GM18867 (cell line): ENCODE data around the gene WDR93.
A peak's percentile ranks its signal among the peaks of the same experiment; 100 is the strongest.

Experiments used
- ATAC-seq: cut with Tn5 transposase; IDR thresholded peaks from one replicate; pipeline ENCODE4 v1.9.1; 2021; ENCODE audit warnings: mild to moderate bottlenecking, moderate library complexity; ENCODE audit not compliant: unreplicated experiment

Gene WDR93

DNA sequence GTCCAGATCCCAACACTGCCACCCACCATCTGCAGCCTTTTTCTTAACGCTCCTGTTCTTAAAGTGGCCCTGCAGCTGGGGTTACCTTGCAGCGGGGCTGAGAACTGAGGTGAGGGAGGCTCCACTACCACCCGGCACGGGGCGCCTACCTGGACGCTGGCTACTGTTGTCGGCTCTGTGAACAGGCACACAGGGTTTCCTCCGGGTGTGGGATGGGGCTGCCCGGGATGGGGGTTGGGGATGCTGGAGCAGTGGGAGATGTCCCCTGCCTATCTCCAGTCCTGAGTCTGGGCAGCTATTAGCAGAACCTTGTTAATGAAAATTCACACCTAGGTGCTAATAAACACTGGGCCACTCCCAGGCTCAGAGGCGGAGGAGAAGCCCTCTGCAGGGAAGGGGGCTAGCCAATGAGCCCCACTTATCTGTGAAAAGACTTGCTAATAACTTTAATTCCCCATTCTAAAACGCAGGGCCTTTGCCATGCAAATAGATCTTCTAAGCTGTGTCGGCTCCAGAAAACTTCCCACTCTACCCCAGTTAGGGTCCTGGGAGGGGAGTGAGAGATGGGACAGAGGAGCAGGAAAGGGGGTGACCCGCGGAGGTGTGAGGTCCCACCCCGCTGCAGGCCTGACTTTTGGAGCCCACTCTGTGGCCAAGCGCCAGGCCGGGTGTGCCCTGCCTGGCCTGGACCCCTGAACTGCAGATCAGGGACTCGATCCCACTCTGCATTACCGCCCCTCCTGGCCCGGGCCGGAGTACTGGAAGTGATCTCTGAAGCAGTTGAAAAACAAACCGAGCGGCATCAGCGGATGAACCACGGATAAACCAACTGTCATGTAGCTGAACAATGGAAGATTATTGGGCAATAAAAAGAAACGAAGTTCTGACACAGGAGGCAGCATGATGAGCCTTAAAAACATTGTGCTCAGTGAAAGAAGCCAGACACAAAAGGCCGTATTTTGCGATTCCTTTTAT is 57.4 kb downstream of the WDR93 start:
- ATAC-seq: no peak

DNA sequence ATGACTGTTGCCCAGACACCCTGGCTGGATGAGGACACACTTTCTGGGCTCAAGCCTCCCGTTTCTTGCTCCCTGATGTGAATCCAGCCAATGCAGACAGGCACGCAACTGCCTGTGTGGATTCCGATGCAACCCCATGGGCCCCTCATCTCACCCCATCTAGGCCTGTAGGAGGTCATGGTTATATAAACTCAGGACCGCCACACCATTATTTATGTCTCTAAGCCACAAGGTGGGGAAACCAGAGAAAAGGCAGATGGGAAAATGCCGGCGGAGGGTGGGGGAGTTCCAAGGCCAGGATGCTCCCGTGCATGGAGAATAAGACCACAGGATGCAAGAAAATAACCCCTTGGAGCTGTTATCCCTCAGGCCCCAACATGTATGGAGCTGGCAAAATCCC is 58.4 kb downstream of the WDR93 start:
- ATAC-seq: no peak

- no peak for ATAC-seq
These were observed 58.9 kb downstream of the WDR93 start for GRCh38 chr15:89749526-89749925.

DNA sequence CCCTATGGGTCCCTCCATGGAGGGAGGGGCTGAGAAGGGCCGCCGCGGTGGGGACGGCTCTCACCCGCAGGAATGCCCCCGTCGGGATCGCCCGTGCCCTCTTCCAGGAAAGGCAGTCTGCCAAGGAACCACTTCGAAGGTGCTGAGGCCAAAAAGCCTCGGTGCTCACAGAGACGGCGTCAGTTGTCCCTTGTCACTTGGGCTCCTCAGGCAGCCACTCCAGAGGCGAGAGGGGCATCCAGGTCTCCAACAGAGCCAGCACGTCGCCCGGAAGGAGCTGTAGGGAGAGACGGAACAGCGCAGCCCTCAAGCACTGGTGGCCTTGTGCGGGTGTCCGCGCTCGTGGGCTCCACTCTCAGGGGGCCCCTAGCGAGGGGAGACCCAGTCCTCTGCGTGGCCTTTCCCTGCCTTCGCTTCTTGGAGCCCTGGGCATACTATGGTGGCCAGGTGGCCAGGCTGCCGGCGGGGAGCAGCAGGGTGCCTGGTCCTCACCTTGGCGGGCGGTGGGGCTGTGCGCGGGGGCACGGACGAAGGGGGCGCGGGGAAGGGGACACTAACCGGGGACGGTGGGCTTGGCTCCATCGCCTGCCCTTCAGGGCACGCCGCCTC is 59.4 kb downstream of the WDR93 start:
- ATAC-seq: no peak

DNA sequence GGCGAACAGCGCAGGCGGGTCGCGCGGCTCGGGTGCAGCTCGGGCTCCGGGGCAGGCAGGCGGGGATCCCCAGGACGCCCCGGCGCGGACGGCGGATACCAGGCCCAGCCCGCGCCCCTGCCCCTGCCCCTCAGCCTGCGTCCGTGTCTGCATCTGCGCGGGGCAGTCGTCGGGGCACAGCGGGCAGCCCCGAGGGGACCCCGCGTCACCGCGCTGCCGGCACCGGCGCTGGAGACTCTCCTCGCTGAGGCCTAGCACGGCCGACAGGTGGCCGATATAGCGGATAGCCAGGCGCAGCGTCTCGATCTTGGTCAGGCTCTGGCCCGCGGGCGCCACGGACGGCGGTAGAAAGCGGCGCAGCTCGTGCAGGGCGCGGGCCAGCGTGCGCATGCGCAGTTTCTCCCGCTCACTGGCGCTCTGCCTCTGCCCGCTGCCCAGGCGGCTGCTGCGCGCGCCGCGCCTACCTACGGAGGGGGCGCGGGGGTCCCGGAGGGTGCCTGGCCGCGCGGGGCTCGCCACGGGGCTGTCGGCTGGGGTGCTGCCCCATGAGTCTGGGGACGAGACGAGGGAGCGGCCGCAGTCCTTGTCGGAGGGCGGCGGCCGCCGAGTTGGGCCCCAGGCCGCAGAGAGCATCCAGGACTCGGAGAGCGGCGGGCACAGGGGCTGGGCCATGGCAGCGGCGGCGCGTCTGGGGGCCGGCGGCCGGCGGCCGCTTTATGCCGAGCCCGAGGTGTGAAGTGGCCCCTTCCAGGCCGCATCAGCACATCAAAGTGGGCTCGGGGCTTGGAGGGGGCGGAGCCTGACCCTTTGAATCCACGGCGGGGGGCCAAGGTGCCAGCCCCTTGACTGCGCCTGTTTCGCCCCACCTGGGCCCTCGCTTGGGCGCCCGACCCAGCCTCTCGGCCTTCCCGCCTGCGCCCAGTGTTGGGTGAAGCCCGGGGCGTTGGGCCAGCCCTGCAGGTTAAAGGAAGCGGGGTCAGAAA is 60.2 kb downstream of the WDR93 start, which contains the start of gene MESP1:
TSS of gene MESP1 (minus strand) at position 690 of the 983 bp plus-strand sequence. CDS start at position 672, 18 bp downstream.
- ATAC-seq: peak; percentile 90

DNA sequence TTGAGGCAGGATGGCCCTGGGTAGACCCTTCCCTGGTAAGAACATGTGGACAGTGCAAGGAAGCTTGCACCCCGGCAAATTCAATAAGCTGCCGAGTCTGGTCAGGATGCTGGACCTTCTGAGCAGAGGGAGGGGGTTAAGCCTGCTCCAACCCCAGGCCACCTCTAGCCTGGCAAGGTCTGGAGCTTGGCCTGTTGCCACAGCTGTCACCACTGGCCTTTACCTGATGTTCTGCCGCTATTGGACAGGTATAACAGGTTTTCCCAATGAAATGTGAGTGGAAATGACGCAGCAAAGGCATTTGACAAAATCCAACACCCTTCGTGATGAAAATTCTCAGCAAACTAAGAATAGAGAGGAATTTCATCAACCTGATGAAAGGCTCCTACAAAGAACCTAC is 61.1 kb downstream of the WDR93 start:
- no peak for ATAC-seq

DNA sequence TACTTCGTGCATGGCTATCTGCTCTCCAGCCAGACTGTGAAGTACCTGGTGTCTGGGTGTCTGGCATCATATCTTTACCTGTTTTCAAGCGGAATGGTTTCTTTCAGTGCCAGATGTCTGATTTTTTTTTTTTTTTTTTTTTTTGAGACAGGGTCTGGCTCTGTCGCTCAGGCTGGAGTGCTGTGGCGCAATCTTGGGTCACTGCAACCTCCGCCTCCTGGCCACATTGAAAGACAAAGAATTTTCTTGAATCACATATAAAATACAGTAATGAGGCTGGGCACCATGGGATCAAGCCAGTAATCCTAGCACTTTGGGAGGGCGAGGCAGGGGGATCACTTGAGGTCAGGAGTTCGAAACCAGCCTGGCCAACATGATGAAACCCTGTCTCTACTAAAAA is 63.2 kb downstream of the WDR93 start:
- ATAC-seq: no peak

DNA sequence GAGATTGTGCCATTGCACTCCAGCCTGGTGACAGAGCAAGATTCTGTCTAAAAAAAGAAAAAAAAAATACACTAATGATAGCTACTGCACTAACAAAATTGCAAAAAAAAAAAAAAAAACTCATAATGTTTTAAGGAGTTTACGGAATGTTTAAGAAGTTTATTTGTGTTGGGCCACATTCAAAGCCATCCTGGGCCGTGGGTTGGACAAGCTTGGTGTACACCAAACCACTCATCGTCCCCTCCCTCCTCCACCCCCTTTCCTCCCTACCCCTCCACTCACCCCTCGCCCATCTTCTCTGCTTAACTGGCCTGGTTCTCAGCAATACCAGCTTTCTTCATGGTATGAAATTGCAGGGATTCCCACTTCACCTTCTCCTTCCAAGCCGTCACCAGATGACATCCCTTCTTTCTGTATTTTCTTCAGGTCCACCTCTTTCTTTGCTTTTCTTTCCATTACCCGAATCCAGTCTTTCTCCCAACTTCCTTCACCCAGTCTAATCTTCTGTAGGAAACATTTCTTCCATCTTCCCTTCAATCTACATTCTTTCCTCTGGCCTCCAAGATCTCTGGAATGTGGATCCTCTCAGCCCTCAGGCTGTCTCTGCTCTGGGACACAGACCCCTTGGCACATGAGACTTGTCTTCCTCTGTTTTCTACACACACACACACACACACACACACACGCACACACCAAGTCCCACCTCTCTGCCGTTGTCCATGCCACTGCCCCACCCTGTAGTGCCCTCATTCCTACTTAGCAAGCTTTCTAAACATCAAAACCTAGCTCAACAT is 63.9 kb downstream of the WDR93 start:
- no peak for ATAC-seq

GRCh38 chr15:89755701-89756100 is 65.1 kb downstream of the WDR93 start:
- no peak for ATAC-seq

- no peak for ATAC-seq
These were observed 66.3 kb downstream of the WDR93 start for GRCh38 chr15:89756897-89757296.

- ATAC-seq: no peak
These were observed 67.7 kb downstream of the WDR93 start for GRCh38 chr15:89758283-89758682.

- ATAC-seq: no peak
These were observed 68.4 kb downstream of the WDR93 start for GRCh38 chr15:89758981-89759380.

GRCh38 chr15:89759835-89760234 is 69.2 kb downstream of the WDR93 start:
- no peak for ATAC-seq

- ATAC-seq: peak; percentile 74
These were observed 69.8 kb downstream of the WDR93 start for GRCh38 chr15:89760303-89761008.

DNA sequence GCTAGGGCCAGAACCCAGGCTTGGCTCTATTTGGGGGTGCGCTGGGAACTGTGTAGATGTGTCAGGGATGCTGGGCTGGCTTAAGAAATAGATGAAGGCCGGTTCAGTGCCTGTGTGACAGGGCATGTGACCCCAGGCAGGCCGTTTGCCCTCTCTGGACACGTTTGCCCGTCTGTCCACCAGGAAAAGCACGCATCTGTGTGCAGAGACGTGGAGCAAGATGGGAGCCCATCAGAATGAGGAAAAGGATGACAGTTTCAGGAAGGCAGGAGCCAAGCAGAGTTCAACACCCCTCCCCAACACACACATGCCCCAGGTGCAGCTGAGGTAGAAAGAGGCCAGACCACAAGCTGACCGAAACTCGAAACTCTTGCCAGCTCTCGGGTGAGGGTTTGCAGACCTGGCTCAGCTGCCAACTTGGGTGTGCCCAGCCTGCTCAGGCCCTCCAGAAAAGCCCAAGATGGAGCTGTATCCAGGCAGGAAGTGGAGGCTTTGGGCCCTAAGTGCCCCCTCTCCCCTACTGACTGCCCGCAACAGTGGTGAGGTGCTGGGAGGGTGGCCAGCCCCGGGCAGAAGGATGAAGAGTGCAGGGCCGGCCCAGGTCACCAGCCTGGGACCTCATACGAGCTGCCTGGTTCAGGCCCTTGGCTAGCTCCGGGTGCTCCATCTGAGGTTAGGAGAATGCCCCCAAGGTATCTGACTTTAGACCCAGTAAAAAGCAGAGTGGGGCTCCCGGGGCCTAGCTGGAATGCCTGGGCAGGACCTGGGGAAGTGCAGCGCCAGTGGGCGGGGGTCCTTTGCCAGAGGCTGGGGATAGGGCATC is 70.6 kb downstream of the WDR93 start:
- ATAC-seq: peak; percentile 87

DNA sequence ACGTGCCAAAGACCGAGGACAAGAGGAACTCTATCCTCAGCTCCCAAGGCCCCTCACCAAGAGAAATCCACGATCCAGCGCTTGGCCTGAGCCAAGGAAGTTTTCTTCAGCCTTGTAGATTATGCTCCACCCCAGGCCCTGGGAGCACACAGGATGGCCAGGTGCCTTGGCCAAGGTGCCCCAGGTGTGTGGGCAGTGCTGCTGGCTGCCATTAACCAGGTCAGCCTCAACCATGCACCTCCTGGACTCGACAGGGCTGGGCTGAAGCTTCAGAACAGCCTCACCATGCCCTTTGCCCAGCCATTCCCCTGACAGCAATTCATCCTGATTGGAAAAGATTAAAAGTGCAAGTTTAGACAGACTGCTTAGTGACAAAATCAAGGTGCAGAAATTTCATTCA is 71.3 kb downstream of the WDR93 start:
- ATAC-seq: no peak

DNA sequence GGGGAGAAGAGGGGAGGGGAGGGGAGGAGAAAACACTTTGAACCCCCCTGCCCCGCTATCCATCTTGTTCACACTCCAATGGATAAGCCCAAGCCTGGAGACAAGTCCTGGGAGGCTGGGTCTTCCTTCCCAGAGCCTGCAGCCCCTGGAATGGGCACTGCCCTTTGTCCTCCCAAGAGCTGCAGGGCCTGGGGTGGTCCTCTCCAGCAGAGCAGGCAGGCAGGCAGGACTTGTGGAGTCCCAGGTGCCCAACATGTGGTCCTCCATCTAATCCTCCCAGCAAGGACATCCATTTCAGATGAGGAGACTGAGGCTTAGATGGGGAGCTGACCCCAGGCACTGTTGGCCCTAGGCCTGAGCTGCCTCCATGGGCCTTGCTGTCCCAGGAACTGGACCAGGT is 75.1 kb downstream of the WDR93 start:
- ATAC-seq: no peak
